Mucosa of gallbladder (tissue), 1 donor: ENCODE measurements around the gene MAP3K5. TPM values are rescaled to one million over a fixed set of nuclear protein-coding genes. Genes with fewer than 3 reads are reported as not detected.
"Not testable (repeated sequence)": the region's sequence is repeated elsewhere in the genome, so short reads cannot be mapped to it uniquely, and the experiment has no call there.

Experiments used
- DNase-seq: peaks from one replicate; pipeline ENCODE4 v3.0.0-alpha.2; 2020; ENCODE audit warnings: low spot score
- total RNA-seq: library from RNA; stranded (reverse); gene quantifications from one replicate; pipeline ENCODE4 v1.2.1, GENCODE V29; 2021
- donor health status: DM: no; HTN: no; CAD: no.

Gene MAP3K5
- total RNA-seq, 1 donor from 2014 or later = 15.9 TPM

DNA sequence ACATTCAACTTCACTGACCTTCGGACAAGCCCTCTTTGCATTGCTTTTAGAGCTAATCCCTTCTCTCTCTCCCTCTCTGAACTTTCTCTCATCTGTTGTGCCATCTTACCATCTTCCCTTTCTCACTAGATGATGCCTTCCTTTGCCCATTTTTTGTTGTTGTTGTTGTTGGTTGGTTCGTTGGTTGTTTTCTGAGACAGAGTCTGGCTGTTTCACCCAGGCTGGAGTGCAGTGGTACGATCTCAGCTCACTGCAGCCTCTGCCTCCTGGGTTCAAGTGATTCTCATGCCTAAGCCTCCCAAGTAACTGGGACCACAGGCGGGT, 18.8 kb downstream of the MAP3K5 start:
- DNase-seq = no peak

DNA sequence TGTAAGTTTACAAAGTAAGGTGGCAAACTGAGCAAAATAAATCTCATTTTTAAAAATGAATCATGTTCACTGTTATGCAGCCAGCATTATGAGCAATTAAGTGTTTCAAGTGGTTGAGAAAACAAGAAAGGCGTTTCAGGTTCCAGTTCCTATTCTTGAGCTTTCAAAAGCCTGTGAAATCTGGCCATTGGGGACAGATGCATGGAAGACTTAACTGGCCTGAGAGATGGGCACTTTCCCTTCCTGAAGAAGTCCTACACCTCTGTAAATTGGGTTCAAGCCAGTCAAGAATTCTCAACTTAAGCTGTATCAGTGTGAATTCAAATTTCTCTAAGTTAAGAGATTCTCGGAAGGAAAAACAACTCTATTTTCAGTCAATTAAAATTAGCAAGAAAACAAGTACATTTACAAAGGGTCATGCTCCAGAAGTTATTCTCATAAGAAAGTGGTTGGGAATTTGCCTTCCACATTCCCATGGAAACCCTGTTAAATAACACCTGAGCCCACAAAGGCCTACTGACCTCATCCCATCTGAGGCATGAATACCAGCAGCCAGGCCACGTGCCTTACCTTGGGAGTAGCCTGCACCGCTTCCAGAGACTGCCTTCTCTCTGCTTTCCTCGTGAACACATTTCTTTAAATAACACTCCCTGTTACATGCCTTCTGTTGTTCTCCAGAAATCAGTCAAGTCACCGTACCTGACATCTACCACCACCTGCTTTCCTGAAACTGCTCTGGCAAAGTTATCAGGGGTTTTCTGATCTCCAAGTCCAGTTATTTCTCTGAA, 19.4 kb downstream of the MAP3K5 start:
- DNase-seq = no peak

DNA sequence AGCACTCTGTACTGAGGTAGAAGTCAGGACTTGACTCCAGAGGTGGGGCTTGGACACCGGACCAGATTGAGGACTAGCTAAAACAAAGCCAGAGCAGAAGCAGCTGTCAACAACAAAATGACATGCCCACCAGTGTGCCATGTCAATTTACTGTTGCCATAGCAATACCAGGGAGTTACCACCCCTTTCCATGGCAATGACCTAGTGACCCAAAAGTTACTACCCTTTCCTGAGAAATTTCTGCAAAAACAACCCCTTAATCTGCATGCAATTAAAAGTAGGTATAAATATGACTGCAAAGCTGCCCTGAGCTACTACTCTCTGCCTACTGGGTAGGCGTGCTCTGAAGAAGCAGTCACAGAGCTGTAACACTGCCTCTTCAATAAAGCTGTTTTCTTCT, 21.0 kb downstream of the MAP3K5 start:
- DNase-seq = no peak

DNA sequence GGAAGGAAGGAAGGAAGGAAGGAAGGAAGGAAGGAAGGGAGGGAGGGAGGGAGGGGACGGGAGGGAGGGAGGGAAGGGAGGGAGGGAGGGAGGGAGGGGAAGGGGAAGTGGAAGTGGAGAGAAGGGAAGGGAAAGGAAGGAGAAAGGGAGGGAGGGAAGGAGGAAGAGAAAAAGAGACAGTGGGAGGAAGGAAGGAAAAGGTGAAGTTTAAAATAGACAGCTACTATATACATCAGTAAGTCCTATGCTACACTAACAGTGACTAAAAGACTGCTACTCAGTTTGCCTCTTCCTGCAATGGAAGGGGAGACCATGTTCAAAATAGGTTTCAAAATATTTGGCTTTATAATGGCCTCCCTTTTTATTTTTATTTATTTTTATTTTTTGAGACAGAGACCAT, 22.5 kb downstream of the MAP3K5 start:
- DNase-seq = no peak

DNA sequence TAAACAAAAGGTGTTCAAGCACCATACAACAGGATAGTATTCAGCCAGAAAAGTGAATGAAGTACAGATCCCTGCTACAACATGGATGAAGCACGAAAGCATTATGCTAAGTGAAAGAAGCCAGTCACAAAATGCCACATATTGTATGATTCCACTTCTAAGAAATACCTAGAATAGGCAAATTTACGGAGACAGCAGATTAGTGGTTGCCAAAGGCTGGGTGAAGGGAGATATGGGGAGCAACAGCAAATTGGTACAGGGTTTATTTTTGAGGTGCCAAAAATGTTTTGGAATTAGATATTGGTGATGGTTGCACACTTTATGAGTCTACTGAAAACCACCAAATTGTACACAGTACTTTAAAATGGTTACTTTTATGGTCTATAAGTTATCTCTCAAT, 23.2 kb downstream of the MAP3K5 start:
- DNase-seq = no peak

DNA sequence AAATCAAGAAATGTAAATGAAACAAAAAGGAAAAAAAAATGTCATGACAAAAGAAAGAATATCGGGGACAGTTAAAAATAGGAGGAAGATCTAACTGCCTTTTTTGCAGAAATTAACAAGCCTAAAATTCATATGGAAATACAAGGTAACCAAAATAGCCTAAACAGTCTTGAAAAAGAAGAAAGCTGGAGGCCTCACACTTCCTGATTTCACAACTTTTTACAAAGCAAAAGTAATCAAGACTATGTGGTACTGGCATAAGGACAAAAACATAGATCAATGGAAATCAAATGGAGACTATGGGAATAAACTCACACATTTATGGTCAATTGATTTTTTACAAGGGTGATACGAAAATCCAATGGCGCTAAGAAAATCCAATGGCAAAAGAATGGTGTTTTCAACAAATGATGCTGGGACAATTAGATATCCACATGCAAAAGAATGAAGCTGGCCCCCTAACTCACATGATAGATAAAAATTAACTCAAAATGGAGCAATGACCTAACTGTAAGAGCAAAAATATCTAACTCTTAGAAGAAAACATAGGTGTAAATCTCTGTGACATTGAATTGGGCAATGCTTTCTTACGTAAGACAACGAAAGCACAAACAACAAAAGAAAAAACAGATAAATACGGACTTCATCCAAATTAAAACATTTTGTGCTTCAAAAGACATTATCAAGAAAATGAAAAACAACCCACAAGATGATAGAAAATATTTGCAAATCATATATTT, 24.5 kb downstream of the MAP3K5 start:
- DNase-seq = no peak

DNA sequence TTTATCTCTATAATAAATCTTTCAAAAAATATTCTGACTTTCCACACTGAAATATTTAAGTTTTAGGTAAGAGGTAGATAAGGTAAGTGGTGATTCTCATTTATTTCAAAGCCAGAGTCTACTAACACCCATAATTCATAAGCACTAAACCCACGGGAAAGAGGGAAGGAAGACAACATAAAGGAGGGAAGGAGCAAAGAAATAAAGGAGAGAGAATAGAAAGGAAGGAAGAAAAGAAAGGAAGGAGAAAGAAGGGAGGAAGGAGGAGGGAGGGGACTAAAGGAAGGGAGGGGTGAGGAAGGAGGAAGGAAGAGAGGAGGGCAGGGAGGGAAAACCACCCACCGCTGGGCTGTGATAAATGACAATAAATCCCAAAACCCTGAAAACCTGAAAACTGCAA, 25.2 kb downstream of the MAP3K5 start:
- DNase-seq = no peak

DNA sequence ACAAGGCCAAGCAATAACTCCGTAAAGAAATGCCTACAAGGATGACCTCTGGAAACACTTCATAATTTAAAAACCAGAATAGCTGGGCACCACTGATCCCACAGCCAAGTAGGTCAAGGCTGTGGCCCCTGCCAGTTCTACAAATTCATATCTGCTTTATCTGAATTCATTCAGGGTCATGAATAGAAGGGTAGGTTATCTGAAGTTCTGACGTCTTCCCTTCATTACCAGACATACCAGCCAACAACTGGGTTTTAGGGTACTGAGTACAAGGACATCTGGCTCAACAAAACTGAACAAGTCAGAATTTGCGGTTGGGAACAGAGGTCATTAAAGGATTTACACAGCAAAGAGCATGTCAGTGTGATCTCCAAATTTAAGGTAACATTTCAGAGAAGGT, 26.0 kb downstream of the MAP3K5 start:
- no peak for DNase-seq

DNA sequence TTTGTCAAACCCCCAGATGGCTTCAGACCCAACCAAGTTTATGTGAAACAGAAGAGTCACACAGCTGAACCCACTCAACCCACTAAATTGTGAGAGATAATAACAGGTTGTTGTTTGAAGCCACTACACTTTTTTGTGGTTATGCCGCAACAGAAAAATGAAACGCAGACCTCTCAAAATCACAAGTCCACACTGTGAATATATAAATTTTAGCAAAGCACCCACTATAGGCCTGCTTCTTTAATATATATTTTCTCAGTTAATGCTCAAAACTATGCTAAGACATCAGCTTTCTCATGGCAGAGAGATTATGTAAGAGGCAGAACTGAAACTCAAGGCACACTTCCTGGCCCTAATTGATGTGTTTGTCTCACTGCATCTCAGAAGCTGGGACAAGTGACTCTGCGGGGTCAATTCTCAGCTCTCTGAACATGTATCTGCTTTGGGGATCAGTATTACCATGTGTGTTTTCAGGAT, 27.7 kb downstream of the MAP3K5 start:
- no peak for DNase-seq

DNA sequence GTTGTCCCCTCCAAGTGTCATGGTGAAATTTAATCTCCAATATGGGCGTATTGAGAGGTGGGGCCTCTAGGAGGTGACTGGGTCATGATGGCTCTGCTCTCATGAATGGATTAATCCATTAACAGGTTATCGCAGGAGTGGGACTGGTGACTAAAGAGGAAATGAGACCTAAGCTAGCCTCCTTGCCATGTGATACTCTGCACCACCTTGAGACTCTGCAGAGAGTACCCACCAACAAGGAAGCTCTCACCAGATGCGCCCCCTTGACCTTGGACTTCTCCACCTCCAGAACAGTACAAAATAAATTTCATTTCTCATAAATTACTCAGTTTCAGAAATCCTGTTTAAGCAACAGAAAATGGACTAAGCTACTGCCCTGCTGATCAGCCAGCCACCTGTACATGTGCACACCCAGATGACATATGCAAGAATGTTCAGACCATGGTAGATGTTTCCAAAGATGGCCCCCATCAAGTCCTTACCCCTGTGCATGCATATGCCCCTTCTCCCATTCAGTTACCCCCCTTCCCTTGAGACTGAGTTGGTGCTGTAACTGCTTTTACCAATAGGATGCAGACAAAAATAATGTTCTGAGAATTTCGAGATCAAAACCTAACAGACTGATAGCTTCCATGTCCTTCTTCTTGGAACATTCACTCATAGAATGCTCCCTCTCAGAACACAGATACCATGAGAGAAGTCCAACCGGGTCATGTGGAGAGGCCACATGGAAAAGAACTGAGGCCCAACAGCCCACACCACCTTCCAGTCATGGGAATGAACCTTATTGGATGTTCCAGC, 28.4 kb downstream of the MAP3K5 start:
- no peak for DNase-seq

DNA sequence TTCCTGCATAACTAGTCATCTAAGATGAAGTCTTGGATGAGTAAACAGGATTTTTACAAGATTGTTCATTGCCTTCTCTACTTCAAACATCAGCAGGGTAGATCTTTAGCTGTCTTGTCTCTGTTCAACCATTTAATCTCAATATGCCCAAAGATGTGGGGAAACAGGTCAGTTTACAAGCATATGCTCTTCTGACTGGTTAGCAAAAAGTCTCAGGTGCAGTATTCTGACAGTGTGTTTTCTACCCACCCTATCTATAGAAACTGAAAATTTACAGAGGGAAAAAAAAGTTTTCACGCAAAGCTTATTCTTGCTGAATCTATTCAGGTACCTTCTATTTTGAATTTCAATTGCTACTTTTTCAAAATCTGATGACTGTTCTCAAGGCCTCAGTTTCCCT, 29.0 kb downstream of the MAP3K5 start:
- no peak for DNase-seq

DNA sequence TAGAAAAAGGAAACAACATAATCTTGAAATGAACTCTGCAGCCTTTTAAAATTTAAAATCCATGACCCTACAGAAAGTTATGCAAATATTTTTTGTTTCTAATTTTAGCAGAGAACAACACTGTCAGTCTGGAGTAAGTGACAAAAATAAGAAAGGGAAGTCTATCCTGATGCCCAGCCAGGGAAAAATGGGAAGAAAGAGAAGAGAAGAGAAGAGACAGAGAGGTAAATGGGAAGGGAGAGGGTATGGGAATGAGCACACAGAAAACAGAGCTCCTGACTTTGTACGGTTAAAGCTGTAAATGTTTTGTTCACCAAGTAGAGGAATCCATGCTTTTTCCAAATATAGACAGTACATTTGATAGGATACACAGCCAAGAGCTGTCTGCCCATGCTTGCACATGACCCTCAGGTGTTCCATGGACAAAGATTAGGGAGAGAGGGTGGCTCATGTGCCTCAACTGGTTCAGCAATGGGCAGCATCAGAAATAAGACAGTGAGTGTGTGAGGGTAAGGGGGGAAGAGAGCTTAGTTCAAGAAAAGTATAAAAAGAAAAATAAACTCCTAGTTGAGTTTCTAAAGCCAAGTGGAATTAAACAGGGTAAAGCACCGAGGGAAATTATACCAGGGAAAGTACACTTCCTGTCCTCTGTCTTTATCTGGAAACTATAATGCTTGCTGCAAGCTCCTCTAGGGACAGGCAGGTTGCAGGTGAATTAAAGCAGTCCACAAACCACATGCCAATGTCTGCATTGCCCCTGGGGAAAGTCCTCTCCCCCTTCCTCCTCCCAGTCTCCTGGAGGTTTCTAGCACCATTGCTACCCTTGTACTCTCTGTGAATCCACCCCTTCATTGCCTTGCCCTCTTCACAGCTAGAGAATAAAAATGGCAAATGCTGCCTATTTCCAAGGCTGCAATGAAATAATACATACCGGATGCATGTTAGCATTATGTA, 30.0 kb downstream of the MAP3K5 start:
- DNase-seq = no peak

DNA sequence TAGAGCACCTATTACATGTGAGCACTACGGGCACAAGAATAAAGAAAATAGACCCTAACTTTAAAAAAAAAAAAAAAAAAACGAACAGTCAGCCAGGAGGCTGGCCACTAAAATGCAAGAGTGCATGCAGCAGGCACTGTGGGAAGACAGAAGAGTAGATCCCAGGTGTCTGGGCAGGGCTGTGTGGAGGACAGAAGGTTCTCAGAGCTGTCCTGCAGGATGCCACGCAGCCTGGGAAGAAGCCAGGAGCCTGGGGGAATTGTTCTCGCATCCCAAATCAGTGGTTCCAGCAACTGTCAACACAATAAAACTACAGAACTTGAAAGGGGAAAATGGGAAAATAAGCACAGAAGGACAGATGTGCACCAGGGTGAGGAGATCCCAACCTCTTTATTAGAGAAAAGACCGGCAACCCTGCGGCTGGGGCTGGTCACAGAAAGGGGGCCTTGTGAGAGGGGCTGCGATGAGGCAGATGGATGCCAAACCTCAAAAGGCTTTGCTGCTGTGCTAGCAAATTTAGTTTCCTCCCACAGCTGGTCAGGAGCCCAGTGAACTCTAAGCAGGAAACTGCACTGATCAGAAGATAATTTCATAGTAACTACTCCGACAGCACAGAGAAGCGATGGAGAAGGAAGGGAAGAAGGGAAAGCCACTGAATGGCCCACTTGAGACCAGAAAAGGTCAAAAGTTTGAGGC, 30.9 kb downstream of the MAP3K5 start:
- DNase-seq = no peak

DNA sequence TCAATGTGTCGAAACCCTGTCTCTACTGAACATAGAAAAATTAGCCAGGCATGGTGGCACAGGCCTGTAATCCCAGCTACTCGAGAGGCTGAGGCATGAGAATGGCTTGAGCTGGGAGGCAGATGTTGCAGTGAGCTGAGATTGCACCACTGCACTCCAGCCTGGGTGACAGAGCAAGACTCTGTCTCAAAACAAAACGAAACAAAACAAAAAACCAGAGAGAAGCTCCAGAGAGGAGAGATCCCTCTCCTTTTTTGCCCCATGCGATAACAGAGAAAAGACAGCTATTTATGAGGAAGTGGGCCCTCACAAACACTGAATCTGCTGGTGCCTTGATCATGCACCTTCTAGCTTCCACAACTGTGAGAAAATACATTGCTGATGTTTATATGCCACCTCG, 31.5 kb downstream of the MAP3K5 start:
- not testable (repeated sequence) for DNase-seq

DNA sequence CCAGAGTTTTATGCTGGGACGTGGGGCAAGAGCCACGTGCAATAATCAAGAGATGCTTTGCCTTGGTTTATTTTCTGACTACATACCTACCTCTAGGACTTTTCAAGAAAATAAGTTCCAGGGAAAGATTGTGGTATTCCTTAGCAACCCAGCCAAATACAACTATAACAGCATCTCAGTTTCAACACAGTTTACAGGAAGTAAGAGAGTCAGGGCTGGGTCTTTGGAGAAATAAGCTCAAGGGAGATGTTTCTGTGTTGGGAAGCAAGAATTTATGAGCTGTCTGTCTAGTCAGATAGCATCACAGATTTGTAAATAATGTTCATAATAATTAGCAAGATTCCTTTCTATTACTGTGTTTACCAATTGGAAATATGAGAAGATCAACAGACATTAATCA, 35.1 kb downstream of the MAP3K5 start:
- DNase-seq = no peak

DNA sequence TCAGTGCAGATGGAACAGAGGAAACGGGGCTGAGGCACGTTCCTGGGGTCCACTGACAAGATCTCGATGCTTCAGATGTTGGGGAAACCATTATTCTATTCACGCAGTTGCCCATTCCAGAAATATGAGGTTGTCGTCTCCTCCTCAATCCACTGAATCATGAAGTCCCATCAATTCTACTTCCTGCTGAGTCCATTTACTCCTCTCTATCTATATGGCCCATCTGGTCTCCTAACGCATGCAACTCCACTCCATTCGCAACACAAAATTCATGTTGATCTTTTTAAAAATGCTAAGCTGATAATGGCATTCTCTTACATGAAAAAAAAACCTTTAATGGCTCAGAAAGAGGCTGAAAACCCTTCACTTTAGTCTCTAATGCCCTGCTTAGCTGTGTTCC, 37.5 kb downstream of the MAP3K5 start:
- no peak for DNase-seq

DNA sequence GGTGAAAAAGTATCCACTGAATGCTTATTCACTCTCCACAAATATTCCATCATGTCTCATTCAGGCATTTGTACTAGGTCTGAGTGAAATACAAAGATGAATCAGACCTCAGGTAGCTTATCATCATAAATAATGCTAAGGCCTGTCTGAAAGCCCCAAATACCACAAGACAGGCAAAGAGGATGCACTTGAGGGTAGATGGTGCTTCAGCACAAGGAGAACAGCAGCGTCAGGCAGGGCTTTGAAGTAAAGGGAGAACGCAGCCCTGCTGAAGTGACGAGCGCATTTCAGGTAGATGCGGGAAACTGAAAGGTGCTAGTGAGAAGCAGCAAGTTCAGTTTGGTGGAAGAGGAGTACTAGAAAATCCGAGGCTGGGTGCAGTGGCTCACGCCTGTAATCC, 38.7 kb downstream of the MAP3K5 start:
- DNase-seq = no peak

DNA sequence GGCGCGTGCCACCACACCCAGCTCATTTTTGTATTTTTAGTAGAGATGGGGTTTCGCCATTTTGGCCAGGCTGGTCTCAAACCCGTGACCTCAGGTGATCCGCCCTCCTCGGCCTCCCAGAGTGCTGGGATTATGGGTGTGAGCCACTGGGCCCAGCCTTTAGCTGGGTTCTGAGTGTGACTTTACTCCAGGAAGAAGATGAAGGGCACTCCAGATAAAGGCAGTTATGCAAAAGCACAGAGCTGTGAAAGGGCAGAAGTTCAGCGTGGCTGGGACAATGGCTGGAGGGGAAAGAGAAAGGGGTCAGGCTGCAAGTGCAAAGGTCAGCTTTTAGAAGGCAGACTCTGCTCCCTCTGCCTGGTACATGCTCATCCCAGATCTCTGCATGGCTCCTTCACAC, 39.7 kb downstream of the MAP3K5 start:
- DNase-seq = no peak

DNA sequence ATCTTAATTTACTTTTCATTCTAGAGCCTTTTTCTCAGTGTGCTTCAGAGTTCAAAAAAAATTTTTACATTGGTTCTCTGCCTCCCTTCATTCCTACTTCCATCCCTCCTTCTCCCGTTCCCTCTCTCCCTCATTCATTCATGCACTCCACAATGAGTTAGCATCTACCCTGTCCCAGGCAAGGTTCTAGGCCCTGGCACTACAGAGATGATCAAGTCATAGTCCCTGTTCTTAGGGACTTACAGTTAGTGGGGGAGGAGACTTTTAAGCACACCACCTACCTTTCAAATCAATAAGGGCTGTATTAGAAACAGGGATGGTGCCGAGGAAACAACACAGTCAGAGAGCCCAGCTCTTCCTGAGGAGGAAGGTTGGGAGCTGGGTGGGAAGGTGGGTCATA, 40.3 kb downstream of the MAP3K5 start:
- no peak for DNase-seq

DNA sequence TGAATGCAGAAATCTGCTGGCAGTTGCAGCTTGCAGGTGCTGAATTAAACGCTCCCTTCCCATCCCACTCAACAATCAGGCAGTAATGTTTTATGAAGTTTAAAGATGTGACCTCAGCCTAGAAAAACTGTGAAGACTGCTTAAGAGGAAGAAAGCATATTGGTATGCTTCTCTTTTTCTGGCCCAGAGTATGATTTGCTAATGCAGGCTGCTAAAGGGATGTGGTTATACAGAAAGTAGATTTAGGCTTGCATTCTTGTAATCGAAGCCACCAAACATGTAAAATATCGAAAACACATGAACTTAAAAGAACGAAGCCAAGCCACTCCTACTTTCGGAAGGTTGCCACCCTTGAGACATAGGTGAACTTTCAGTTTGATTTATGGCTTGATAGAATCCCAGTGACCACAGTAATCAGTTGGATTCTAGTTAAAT, 40.7 kb downstream of the MAP3K5 start:
- no peak for DNase-seq
